ENCODE results near the gene TKT. TPM values are rescaled to one million over a fixed set of nuclear protein-coding genes. Genes with fewer than 3 reads are reported as not detected.
A peak's percentile ranks its signal among the peaks of the same experiment; 100 is the strongest.

The TKT gene
- total RNA-seq, 1 donor from 2014 or later = 480 TPM

- Mint-ChIP-seq H3K36me3 (ENCODE audit: unreplicated experiment) (peaks cover 55% of the 10 kb centered on the region), H3K27ac (ENCODE audit: unreplicated experiment) (no peak overlapping the region), H3K4me1 (ENCODE audit: unreplicated experiment) (peaks cover 17% of the 10 kb centered on the region), H3K9me3 (ENCODE audit: unreplicated experiment) (no peaks in the 10 kb centered on the region), H3K27me3 (ENCODE audit: unreplicated experiment) (no peaks in the 10 kb centered on the region), H3K4me3 (ENCODE audit: unreplicated experiment) (no peak overlapping the region)
- no peak for TF ChIP-seq CTCF (IDR thresholded peaks at IDR 0.05)
- DNase-seq (ENCODE audit: extremely low spot score, unreplicated experiment) = no peak
These were observed 25.0 kb downstream of the TKT start for GRCh38 chr3:53230789-53231188.

GRCh38 chr3:53230041-53230621, 25.7 kb downstream of the TKT start:
- no peaks in the 10 kb centered on the region for H3K9me3 Mint-ChIP-seq (ENCODE audit: unreplicated experiment)
- no peak overlapping the region for H3K27ac Mint-ChIP-seq (ENCODE audit: unreplicated experiment)
- peaks cover 11% of the 10 kb centered on the region for H3K4me1 Mint-ChIP-seq (ENCODE audit: unreplicated experiment)
- H3K27me3 Mint-ChIP-seq (ENCODE audit: unreplicated experiment) = no peaks in the 10 kb centered on the region
- peaks cover 57% of the 10 kb centered on the region for H3K36me3 Mint-ChIP-seq (ENCODE audit: unreplicated experiment)
- no peak for DNase-seq (ENCODE audit: extremely low spot score, unreplicated experiment)
- TF ChIP-seq CTCF (IDR thresholded peaks at IDR 0.05) = no peak
- H3K4me3 Mint-ChIP-seq (ENCODE audit: unreplicated experiment) = no peak overlapping the region

- H3K27ac Mint-ChIP-seq (ENCODE audit: unreplicated experiment) = no peak overlapping the region
- H3K4me3 Mint-ChIP-seq (ENCODE audit: unreplicated experiment) = no peak overlapping the region
These were observed 26.2 kb downstream of the TKT start for GRCh38 chr3:53229606-53230005.

GRCh38 chr3:53229171-53229570, 26.7 kb downstream of the TKT start:
- no peak for TF ChIP-seq CTCF (IDR thresholded peaks at IDR 0.05)
- Mint-ChIP-seq H3K27me3 (ENCODE audit: unreplicated experiment) (no peaks in the 10 kb centered on the region), H3K4me3 (ENCODE audit: unreplicated experiment) (no peak overlapping the region), H3K4me1 (ENCODE audit: unreplicated experiment) (peaks cover 7% of the 10 kb centered on the region), H3K27ac (ENCODE audit: unreplicated experiment) (no peak overlapping the region), H3K36me3 (ENCODE audit: unreplicated experiment) (peaks cover 53% of the 10 kb centered on the region), H3K9me3 (ENCODE audit: unreplicated experiment) (no peaks in the 10 kb centered on the region)
- peak; percentile 83 for DNase-seq (ENCODE audit: extremely low spot score, unreplicated experiment)

More at GRCh38 chr3:53229606-53230005, 26.2 kb downstream of the TKT start:
- peaks cover 9% of the 10 kb centered on the region for H3K4me1 Mint-ChIP-seq (ENCODE audit: unreplicated experiment)
- no peaks in the 10 kb centered on the region for H3K9me3 Mint-ChIP-seq (ENCODE audit: unreplicated experiment)
- H3K36me3 Mint-ChIP-seq (ENCODE audit: unreplicated experiment) = peaks cover 54% of the 10 kb centered on the region
- no peaks in the 10 kb centered on the region for H3K27me3 Mint-ChIP-seq (ENCODE audit: unreplicated experiment)
- TF ChIP-seq CTCF (IDR thresholded peaks at IDR 0.05) = no peak
- no peak for DNase-seq (ENCODE audit: extremely low spot score, unreplicated experiment)

- no peaks in the 10 kb centered on the region for H3K9me3 Mint-ChIP-seq (ENCODE audit: unreplicated experiment)
- no peak overlapping the region for H3K4me3 Mint-ChIP-seq (ENCODE audit: unreplicated experiment)
- H3K36me3 Mint-ChIP-seq (ENCODE audit: unreplicated experiment) = peaks cover 53% of the 10 kb centered on the region
- H3K4me1 Mint-ChIP-seq (ENCODE audit: unreplicated experiment) = peaks cover 2% of the 10 kb centered on the region
- H3K27me3 Mint-ChIP-seq (ENCODE audit: unreplicated experiment) = no peaks in the 10 kb centered on the region
- no peak for TF ChIP-seq CTCF (IDR thresholded peaks at IDR 0.05)
- DNase-seq (ENCODE audit: extremely low spot score, unreplicated experiment) = no peak
- no peak overlapping the region for H3K27ac Mint-ChIP-seq (ENCODE audit: unreplicated experiment)
These were observed 27.6 kb downstream of the TKT start for GRCh38 chr3:53227993-53228885.

Data from osteocyte (in vitro differentiated cells).